Nasal cavity respiratory epithelium epithelial cell of viscerocranial mucosa (primary cell): ENCODE results near the gene ZNF30. TPM values are rescaled to one million over a fixed set of nuclear protein-coding genes. Genes with fewer than 3 reads are reported as not detected.

Experiments used
- total RNA-seq: library from RNA; depleted of rRNA; stranded (reverse); fragments of >200 nt; gene quantifications from 2 replicates; pipeline ENCODE4 v1.2.3, GENCODE V29; 2014

The ZNF30 gene
- total RNA-seq, result 2.7 and 4.6 TPM in 2 replicates

GRCh38 chr19:34926685-34927375, at the start of gene ZNF30:
ZNF30 (plus strand) TSS chr19:34926903; CDS start chr19:34929948, 3,045 bp downstream.

GRCh38 chr19:34963573-34964406, 37.1 kb downstream of the ZNF30 start, which contains the start of gene ZNF792:
ZNF792 (minus strand) TSS chr19:34964229; CDS start chr19:34963662, 567 bp downstream.

Other genes starting within 250 kb of the ZNF30 start
- gene SCGB2B2, start 249.7 kb upstream of the ZNF30 start, total RNA-seq, result under 0.01 and 0.21 TPM in 2 replicates
- 6.2 and 15.9 TPM in 2 replicates for gene ZNF302, start 249.2 kb upstream of the ZNF30 start, total RNA-seq
- gene ZNF181, start 192.7 kb upstream of the ZNF30 start, total RNA-seq, result 13.3 and 16.6 TPM in 2 replicates
- 1.7 and 2.8 TPM in 2 replicates for gene ZNF599, start 153.7 kb upstream of the ZNF30 start, total RNA-seq
- 0.68 and 4.2 TPM in 2 replicates for gene ZNF792, start 37.3 kb downstream of the ZNF30 start, total RNA-seq
- 8.9 and 31.9 TPM in 2 replicates for gene GRAMD1A, start 73.4 kb downstream of the ZNF30 start, total RNA-seq
- gene SCN1B, start 103.6 kb downstream of the ZNF30 start, total RNA-seq, result under 0.01 and 0.64 TPM in 2 replicates
- not detected in 2 replicates for gene HPN, start 114.8 kb downstream of the ZNF30 start, total RNA-seq
- 245 and 275 TPM in 2 replicates for gene FXYD3, start 188.9 kb downstream of the ZNF30 start, total RNA-seq
- not detected in 2 replicates for gene LGI4, start 208.2 kb downstream of the ZNF30 start, total RNA-seq
- not detected in 2 replicates for gene FXYD1, start 211.9 kb downstream of the ZNF30 start, total RNA-seq
- gene FXYD7, start 216.4 kb downstream of the ZNF30 start, total RNA-seq, result not detected in 2 replicates
- 13.0 and 18.0 TPM in 2 replicates for gene FXYD5, start 227.8 kb downstream of the ZNF30 start, total RNA-seq